ENCODE measurements around the gene PLCD1. TPM values are rescaled to one million over a fixed set of nuclear protein-coding genes. Genes with fewer than 3 reads are reported as not detected.
A peak's percentile ranks its signal among the peaks of the same experiment; 100 is the strongest.

Gene PLCD1
- total and polyA plus RNA-seq, 2 of the 13 experiments (the other 11 are each of a cell fraction or from before 2014, with no cell fraction given): 10.1 to 12.4 TPM

DNA sequence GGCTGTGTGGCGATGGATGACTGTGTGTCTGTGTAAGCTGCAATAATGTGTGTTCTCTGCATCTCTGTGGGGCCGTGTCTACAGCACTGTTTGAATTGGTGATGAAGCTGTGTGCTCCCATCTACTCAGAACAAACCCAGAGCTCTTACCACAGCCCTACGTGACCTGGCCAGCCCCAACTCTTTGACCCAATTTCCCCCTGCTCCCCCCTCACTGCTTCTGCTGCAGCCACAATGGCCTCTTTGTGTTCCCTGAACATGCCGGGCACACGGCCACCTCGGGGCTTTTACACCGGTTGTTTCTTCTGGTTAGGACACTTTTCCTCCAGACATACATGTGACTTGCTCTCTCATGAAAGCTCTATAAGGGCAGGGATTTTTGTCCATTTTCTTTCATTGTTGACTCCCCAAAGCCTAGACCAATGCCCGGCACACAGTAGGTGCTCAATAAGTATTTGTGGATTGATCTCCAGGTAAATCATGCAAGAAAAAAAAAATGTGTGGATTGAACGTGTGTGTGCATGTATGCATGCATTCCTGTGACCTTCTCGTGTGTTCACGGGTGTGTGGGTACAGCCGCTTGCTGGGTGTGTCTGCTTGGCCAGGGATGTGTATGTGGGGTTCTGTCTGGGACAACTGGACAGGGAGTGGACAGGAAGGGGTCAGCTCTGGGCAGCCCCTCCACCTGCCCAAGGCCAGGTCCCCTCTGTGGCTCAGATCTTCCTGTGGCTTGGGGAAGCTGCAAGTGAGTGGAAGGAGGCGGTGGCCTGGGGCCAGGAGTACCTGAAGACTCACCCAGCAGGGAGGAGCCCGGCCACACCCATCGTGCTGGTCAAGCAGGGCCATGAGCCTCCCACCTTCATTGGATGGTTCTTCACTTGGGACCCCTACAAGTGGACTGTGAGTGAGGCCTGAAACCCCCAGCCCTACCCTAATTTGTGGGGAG is 24.1 kb downstream of the PLCD1 start (continued):
- TF ChIP-seq, protein P1, sequence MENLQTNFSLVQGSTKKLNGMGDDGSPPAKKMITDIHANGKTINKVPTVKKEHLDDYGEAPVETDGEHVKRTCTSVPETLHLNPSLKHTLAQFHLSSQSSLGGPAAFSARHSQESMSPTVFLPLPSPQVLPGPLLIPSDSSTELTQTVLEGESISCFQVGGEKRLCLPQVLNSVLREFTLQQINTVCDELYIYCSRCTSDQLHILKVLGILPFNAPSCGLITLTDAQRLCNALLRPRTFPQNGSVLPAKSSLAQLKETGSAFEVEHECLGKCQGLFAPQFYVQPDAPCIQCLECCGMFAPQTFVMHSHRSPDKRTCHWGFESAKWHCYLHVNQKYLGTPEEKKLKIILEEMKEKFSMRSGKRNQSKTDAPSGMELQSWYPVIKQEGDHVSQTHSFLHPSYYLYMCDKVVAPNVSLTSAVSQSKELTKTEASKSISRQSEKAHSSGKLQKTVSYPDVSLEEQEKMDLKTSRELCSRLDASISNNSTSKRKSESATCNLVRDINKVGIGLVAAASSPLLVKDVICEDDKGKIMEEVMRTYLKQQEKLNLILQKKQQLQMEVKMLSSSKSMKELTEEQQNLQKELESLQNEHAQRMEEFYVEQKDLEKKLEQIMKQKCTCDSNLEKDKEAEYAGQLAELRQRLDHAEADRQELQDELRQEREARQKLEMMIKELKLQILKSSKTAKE (CRISPR knock-in tag; IDR thresholded peaks at IDR 0.05; ENCODE audit: borderline replicate concordance): 0 out of 2 replicates have a peak, but pooled peaks have one; percentile 54
- TF ChIP-seq, protein P2, sequence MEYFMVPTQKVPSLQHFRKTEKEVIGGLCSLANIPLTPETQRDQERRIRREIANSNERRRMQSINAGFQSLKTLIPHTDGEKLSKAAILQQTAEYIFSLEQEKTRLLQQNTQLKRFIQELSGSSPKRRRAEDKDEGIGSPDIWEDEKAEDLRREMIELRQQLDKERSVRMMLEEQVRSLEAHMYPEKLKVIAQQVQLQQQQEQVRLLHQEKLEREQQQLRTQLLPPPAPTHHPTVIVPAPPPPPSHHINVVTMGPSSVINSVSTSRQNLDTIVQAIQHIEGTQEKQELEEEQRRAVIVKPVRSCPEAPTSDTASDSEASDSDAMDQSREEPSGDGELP (IDR thresholded peaks at IDR 0.05; ENCODE audit: borderline replicate concordance, low read depth): no peak
- TF ChIP-seq YEATS2 (CRISPR knock-in tag; IDR thresholded peaks at IDR 0.05; ENCODE audit: borderline replicate concordance) (0 out of 2 replicates have a peak, but pooled peaks have one; percentile 3), GATAD1 (CRISPR knock-in tag; IDR thresholded peaks at IDR 0.05) (no peak), SKI (IDR thresholded peaks at IDR 0.05; ENCODE audit: partially characterized antibody) (peak; percentile 91), XRCC5 (optimal IDR thresholded peaks at IDR 0.05; ENCODE audit: low read length) (peak; percentile 58), ATAD3A (CRISPR knock-in tag; IDR thresholded peaks at IDR 0.05) (no peak), PAXIP1 (CRISPR knock-in tag; conservative IDR thresholded peaks at IDR 0.05) (peak; percentile 81), SOX6 (IDR thresholded peaks at IDR 0.05) (no peak), SOX6 (CRISPR knock-in tag; IDR thresholded peaks at IDR 0.05) (peak; percentile 45; the same call in 1 of the 2 replicates), FOXA1 (IDR thresholded peaks at IDR 0.05) (no peak), FOXA1 (CRISPR knock-in tag; IDR thresholded peaks at IDR 0.05) (no peak)
- TF ChIP-seq, protein P3, sequence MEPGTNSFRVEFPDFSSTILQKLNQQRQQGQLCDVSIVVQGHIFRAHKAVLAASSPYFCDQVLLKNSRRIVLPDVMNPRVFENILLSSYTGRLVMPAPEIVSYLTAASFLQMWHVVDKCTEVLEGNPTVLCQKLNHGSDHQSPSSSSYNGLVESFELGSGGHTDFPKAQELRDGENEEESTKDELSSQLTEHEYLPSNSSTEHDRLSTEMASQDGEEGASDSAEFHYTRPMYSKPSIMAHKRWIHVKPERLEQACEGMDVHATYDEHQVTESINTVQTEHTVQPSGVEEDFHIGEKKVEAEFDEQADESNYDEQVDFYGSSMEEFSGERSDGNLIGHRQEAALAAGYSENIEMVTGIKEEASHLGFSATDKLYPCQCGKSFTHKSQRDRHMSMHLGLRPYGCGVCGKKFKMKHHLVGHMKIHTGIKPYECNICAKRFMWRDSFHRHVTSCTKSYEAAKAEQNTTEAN (CRISPR knock-in tag; conservative IDR thresholded peaks at IDR 0.05): peak; percentile 90; the same call in 1 of the 2 replicates
- TF ChIP-seq, protein P4, sequence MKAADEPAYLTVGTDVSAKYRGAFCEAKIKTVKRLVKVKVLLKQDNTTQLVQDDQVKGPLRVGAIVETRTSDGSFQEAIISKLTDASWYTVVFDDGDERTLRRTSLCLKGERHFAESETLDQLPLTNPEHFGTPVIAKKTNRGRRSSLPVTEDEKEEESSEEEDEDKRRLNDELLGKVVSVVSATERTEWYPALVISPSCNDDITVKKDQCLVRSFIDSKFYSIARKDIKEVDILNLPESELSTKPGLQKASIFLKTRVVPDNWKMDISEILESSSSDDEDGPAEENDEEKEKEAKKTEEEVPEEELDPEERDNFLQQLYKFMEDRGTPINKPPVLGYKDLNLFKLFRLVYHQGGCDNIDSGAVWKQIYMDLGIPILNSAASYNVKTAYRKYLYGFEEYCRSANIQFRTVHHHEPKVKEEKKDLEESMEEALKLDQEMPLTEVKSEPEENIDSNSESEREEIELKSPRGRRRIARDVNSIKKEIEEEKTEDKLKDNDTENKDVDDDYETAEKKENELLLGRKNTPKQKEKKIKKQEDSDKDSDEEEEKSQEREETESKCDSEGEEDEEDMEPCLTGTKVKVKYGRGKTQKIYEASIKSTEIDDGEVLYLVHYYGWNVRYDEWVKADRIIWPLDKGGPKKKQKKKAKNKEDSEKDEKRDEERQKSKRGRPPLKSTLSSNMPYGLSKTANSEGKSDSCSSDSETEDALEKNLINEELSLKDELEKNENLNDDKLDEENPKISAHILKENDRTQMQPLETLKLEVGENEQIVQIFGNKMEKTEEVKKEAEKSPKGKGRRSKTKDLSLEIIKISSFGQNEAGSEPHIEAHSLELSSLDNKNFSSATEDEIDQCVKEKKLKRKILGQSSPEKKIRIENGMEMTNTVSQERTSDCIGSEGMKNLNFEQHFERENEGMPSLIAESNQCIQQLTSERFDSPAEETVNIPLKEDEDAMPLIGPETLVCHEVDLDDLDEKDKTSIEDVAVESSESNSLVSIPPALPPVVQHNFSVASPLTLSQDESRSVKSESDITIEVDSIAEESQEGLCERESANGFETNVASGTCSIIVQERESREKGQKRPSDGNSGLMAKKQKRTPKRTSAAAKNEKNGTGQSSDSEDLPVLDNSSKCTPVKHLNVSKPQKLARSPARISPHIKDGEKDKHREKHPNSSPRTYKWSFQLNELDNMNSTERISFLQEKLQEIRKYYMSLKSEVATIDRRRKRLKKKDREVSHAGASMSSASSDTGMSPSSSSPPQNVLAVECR (CRISPR knock-in tag; IDR thresholded peaks at IDR 0.05; ENCODE audit: borderline replicate concordance): no peak
- TF ChIP-seq, protein P5, sequence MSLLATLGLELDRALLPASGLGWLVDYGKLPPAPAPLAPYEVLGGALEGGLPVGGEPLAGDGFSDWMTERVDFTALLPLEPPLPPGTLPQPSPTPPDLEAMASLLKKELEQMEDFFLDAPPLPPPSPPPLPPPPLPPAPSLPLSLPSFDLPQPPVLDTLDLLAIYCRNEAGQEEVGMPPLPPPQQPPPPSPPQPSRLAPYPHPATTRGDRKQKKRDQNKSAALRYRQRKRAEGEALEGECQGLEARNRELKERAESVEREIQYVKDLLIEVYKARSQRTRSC (CRISPR knock-in tag; IDR thresholded peaks at IDR 0.05; ENCODE audit: low read depth): no peak

Measured in HepG2 (cell line).